ENCODE data around the gene GPRIN1.
"Not testable (repeated sequence)": the region's sequence is repeated elsewhere in the genome, so short reads cannot be mapped to it uniquely, and the experiment has no call there.

GPRIN1 gene

DNA sequence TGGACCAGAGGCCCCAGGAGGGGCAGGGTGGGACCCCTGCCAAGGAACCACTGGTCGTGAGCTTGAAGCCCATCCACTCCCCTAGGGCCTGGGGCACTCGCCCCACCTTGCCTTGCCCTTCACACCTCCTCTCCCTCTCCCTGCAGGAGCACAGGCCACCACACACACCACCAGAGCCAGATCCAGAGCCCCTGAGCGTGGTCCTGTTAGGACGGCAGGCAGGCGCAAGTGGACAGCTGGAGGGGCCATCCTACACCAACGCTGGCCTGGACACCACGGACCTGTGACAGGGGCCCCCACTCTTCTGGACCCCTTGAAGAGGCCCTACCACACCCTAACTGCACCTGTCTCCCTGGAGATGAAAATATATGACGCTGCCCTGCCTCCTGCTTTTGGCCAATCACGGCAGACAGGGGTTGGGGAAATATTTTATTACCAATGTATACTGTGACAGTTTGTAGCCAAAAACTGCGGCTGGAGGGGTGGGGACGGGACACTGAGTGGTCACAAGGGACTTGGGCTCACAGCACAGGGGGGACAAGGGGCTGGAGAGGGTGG lies 14.5 kb downstream of the GPRIN1 start:
- DNase-seq = no peak

DNA sequence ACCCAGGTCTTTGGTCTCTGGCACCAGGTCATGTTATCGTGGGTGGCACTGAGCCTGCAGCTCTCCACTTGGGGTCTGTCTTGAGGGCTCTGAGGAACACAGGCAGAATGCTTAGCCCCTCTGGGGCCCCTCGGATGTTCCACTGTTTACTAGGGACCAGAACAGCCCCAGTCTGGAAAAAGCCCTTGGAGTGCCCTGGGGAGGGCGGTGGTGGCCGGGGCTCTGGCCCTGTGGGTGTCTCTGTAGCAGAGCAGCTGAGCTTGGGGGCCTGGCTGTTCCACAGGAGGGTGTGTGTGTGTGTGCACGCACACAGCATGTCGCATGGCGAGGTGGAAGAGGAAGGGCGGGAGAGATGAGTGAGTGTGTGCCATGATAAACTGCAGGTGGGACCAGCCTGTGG lies 15.4 kb downstream of the GPRIN1 start:
- DNase-seq = no peak

DNA sequence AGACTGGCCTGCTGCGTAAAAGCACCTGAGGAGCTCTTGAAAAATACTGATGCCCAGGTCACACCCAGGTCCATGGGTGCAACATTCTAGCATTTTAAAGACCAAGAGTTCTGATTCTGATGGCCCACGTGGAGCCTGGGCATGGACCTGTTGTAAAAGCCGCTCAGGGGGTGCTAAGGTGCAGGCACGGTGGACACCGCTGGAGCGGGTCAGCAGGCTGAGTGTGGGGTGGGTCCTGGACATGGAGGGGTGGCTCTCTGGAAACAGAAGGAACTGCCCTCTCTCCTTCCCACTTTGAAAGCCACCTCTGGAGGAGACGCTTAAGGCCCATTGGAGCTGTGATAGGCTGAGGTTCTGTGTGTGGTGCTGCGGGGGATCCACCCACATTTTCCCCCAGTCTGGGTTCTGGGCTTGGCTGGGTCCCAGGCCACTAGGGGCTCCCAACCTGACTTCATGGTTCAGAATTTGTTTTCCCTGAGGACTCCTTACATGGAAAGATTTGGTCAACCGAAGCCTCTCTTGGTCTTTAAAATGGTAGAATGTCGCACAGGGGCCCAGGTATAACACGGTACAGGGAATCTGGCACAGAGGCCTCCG lies 16.6 kb downstream of the GPRIN1 start:
- DNase-seq = no peak

DNA sequence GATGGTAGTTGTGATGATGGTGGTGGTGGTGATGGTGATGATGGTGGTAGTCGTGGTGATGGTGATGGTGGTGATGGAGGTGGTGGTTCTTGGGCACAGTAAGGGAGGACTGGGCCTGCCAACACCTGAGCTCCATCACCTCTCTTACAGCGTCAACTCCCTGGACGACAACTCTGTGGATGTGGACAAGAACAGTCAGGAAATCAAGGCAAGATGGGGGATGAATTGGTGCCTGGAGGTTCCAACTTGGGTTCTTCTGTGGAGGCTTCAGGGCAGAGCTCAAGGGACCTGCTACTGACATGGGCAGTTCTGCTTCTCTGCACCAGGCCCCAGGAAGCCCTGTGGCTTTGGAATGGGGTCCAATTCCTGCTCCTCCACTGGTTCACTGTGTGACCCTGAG lies 17.4 kb downstream of the GPRIN1 start:
- DNase-seq = no peak

DNA sequence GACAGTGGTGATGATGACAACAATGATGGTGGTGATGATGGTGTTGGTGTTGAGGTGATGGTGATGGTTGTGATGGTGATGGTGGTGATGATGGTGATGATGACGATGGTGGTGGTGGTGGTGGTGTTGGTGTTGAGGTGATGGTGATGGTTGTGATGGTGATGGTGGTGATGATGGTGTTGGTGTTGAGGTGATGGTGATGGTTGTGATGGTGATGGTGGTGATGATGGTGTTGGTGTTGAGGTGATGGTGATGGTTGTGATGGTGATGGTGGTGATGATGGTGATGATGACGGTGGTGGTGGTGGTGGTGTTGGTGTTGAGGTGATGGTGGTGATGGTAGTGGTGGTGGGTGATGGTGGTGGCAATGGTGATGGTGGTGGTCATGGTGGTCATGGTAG lies 18.3 kb downstream of the GPRIN1 start:
- DNase-seq = not testable (repeated sequence)

DNA sequence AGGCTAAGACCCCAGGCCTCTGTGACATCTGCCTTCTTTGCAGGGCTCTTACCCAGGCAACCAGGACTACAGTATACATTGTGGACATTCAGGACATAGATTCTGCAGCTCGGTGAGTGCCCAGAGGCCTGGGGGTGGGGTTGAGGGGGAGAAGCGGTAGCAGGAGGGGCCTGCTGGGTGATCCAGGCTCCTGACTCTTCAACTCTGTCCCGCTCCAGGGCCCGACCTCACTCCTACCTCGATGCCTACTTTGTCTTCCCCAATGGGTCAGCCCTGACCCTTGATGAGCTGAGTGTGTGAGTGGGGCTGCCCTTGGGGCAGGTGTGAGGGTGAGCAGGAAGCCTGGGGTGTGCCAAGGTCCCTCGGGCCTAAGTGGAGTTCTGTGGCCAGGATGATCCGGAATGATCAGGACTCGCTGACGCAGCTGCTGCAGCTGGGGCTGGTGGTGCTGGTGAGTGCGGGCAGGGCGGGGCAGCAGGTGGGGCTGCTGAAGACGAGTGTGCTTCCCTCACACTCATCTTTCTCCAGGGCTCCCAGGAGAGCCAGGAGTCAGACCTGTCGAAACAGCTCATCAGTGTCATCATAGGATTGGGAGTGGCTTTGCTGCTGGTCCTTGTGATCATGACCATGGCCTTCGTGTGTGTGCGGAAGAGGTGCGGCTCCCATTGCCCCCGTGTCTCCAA lies 19.8 kb downstream of the GPRIN1 start:
- DNase-seq = no peak

DNA sequence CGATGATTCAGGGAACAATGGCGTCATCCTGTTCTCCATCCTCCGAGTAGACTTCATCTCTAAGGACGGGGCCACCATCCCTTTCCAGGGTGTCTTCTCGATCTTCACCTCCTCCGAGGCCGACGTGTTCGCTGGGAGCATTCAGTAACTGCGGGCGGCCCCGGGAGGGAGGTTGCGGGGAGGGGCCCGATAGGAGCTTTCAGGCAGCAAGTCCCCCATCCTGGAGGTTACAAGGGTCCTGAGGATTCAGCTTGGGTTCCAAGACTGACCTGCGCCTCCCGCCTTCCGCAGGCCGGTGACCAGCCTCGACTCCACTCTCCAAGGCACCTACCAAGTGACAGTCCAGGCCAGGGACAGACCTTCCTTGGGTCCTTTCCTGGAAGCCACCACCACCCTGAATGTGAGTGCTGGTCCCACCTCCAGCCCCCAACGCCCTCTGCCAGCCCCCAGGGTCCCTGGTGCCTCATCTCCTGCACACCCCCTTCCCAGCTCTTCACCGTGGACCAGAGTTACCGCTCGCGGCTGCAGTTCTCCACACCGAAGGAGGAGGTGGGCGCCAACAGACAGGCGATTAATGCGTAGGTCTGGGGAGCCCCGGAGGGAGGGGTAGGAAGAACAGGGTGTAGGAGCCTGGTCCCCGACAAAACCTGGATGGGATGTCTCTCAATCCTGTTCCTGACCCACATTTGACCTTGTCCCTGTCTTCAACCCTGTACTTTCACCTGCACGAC lies 20.8 kb downstream of the GPRIN1 start:
- DNase-seq = no peak

DNA sequence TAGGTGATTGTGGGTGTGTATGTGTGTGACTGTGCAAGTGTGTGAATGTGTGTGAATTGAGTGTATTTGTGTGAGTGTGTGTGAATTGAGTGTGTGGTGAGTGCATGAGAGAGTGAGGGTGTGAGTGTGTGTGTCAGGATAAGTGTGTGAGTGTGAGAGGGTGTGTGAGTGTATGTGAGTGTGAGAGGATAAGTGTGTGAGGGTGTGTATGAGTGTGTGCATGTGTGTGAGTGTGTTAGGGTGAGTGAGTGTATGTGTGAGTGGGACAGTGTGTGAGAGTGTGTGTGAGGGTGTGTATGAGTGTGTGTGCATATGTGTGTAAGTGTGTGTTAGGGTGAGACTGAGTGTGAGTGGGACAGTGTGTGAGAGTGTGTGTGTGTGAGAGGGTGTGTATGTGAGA lies 21.7 kb downstream of the GPRIN1 start:
- DNase-seq = no peak

DNA sequence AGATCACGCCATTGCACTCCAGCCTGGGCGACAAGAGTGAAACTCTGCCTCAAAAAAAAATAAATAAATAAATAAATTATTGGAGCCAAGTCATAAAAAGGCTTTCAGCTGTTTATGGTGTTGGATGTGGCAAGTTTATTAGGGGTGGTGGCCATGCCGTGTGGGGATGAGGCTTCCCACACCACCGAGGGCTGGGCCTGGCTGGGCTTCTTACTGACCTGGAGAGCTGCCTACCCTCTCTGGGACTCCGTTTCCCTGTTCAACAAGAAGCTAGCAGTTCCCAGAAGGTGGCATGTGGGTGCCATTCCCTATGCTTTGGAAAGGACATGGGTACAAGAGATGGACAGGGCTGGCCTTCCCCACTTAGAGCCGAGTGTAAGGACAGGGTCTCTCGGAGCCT lies 22.6 kb downstream of the GPRIN1 start:
- no peak for DNase-seq

DNA sequence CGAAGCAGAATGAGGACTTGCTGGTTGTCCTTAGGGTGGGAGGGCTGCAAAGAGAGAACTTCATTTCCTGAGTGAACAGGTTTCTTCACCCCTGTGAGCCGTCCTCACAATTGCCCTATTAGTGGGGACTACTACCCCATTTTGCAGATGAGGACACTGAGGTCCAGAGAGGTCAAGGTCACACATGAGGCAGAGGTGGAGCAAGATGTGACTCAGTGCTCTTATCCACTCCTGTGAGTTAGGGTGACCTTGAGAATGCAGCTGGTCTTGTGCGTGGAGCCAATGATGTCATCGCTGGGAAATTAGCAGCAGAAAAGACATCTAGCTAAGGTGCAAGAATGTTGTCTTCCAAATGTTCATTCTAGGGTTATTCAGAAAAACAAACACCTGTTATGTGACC lies 26.9 kb downstream of the GPRIN1 start:
- no peak for DNase-seq

DNA sequence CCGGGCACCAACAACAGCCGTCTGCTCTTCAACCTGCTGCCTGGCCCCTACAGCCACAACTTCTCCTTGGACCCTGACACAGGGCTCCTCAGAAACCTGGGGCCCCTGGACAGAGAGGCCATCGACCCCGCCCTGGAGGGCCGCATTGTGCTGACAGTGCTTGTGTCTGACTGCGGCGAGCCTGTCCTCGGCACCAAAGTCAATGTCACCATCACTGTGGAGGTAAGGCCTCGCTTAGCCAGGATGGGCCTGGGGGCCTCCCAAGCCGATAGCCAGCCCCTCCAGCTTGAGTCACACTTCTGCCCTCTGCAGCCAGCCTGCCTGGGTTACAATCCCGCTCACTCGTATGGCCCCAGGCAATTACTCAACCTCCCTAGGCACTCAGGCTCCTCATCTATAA lies 28.6 kb downstream of the GPRIN1 start:
- no peak for DNase-seq

DNA sequence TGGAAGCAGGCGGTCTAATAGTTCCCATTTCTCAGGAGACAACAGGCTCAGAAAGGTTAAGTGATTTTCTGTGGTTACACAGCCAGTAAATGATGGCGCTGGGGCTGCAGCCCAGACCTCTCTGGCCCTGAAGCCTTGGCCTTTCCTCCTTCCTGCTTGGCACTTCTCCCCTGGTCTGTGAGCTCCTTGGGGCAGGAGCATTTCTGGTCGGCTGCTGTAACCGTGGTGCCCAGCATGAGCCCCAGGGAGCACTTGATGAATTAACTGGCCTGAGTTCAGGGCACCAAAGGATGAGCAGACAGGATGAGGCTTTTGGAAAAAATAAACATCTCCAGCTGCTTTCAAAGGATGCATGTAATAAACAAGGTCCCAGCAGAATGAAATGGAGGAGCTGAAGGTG lies 30.6 kb downstream of the GPRIN1 start:
- no peak for DNase-seq

DNA sequence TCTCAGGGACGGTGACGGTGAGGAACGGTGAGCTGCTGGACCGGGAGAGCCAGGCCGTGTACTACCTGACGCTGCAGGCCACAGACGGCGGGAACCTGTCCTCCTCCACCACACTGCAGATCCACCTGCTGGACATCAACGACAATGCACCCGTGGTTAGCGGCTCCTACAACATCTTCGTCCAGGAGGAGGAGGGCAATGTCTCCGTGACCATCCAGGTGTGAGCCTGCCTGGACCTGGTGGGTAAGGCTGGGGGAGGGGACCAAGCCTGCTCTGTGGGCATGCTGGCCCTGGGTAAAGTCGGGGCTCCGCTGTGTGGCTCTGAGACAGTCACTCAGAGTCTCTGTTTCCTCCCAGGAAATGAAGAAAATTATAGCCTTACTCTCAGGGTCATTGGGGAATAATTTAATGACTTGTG lies 31.6 kb downstream of the GPRIN1 start:
- DNase-seq = peak; percentile 28

DNA sequence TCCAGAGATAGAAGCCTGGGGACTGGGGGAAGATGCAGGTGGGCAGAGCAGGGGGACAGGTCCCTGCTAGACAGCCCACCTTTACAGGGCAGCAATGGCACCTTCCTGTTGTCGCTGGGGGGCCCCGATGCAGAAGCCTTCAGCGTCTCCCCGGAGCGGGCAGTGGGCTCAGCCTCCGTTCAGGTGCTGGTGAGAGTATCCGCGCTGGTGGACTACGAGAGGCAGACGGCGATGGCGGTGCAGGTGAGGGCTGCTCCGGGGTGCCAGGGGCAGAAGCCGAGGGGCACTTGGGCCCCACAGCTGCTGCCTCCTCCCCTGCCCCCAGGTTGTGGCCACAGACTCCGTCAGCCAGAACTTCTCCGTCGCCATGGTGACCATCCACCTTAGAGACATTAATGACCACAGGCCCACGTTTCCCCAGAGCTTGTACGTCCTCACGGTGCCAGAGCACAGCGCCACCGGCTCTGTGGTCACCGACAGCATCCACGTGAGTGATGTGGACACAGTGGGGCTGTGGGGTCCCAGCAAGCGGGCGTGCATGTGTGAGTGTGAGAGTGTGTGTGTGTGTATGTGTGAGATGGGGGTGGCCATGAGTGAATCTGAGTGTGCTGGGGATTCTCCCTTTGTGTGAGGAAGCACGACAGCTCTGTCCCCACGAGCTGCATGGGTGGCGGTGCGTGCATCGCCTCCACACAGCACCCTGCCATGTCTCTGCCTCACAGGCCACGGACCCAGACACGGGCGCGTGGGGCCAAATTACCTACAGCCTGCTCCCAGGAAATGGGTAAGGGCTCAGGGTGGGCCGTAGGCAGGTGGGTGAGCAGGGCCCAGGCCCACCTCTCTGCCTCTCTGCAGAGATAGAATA lies 32.4 kb downstream of the GPRIN1 start:
- no peak for DNase-seq

DNA sequence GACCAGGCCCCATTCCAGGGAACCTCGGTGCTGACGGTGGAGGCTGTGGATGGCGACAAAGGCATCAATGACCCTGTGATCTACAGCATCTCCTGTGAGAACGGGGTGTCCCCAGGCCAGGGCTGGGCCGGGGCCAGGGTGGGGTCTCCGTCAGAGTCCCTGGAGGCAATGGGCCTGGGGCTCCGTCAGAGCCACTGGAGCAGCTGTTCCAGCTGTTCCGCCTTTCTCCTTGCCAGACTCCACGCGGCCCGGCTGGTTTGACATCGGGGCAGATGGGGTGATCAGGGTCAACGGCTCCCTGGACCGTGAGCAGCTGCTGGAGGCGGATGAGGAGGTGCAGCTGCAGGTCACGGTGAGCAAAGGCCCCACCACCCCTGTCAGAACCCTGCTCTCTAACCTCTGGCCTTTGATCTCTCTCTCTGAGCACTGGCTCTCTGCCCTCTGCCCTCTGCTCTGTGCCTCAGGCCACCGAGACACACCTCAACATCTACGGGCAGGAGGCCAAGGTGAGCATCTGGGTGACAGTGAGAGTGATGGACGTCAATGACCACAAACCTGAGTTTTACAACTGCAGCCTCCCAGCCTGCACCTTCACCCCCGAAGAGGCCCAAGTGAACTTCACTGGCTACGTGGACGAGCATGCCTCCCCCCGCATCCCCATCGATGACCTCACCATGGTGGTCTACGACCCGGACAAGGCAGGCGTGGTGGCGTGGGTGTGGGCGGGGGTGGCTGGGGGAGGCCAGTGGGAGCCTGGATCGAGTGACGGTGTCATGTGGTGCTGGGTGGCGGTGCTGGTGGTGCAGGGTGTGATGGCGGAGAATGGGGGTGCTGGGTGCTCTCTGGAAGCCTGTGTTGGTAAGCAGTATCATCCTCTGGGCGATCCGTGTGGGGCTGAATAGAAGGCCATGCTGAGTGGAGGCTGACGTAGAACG lies 34.2 kb downstream of the GPRIN1 start:
- DNase-seq = no peak

DNA sequence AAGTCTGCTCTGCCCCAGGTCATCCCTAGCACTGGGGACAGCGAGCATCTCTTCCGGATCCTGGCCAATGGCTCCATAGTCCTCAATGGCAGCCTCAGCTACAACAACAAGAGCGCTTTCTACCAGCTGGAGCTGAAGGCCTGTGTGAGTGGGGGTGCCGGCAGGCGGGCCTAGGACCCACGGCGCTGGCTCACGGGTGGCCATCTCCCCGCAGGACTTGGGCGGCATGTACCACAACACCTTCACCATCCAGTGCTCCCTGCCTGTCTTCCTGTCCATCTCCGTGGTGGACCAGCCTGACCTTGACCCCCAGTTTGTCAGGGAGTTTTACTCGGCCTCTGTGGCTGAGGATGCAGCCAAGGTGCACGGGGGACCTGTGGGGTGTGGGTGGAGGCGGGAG lies 34.9 kb downstream of the GPRIN1 start:
- DNase-seq = no peak

DNA sequence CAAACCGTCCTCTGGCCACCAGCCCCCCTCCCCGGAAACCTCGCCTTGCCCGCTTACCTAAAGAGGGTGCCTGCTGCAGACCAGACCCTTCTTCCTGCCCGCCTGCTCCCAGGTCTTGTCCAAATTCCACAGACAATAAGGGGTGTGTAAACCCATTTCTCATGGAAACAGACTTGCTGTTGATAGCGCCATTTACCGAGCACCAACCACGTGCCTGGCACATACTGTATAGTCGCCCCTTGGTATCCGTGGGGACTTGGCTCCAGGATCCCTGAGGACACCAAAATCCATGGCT lies 35.7 kb downstream of the GPRIN1 start:
- no peak for DNase-seq

DNA sequence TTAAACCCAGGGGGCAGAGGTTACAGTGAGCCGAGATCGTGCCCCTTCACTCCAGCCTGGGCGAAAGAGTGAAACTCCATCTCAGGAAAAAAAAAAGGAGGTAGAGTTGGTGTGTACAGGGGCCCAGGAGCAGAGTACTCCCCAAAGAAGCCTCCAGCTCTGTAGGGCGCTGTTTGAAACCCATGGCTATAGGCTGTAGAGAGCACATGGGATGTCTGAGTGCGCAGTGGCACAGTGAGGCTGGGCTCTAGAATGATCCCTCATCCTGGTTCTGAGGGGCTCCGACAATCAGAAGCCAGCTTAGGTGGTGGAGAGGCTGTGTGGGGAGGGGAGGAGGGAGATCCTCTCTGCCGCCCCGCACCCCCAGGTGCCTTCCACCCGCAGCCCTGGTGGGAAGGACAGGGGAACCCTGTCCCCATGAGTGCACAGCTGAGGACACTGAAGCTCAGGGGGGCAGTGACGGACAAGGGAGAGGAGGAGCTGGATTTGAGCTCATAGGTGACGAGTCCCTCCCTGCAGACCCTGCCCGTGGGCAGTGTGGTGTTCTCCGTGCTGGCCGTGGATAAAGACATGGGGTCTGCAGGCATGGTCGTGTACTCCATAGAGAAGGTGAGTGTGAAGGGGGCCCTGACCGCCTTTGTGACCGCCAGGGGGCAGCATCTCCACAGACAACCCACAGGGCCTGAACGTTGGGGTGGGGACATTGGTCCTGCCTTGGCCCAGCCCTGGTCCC lies 36.2 kb downstream of the GPRIN1 start:
- peak; percentile 76 for DNase-seq

DNA sequence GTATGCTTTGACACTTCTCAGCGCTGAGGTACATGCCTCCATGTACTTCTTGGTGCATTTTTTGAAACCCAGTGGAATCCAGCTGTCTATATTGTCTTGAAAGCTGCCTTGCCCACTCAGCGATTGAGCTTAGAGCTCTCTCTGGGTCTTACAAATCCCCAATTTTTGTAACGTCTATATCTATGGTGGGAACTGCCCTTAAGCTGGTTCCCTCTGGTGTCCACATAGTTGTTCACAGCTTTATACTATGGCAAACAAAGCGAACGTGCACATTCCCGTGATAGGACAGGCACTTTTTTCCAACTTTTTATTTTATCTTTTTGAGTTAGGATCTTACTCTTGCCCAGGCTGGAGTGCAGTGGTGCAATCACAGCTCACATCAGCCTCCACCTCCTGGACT lies 39.9 kb downstream of the GPRIN1 start:
- DNase-seq = no peak

DNA sequence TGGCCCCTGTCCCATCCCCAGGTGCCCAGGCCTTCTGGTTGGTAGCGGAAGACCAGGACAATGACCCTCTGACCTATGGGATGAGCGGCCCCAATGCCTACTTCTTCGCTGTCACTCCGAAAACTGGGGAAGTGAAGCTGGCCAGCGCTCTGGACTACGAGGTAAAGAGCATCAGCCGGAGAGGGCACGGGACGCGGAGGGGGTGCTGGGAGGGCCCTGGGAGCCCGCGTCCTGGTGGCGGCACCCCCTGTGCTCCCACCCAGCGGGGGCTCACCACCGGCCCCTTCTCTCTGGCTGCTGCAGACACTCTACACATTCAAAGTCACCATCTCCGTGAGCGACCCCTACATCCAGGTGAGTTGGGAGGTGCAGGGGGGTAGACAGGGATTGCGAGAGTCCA lies 41.3 kb downstream of the GPRIN1 start:
- DNase-seq = no peak

DNA sequence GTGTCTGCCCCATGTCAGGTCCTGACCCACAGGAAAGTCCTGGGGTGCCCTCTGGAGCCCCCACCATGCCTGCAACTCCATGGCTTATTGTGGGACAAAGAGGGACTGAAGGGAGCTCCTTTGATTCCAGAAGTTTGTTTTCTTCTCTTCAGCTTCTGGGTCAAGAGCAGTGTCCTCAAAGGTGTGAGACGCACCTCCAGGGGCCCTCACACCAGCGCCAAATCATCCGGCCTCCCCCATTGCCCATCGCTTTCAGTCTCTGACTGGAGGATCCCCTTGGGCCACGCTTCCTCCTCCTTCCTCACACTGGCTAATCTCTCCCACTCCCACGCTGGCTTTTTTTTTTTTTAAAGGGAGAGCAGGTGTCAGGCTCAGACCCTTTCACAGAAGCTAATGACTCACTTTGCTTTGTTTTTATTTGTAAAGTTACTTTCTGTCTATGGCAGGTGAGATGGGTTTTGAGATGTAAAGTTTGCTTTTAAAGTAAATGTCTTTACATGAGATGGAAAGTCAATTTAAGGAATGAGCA lies 44.1 kb downstream of the GPRIN1 start:
- no peak for DNase-seq

Data from activated CD4-positive, alpha-beta T cell treated with anti-CD3 and anti-CD28 coated beads, Interleukin-10, Interleukin-2, amounts not matched to agents 100 ng/mL and 50 ng/mL, durations not matched to agents 16 hours and 8 hours (primary cell).